ENCODE measurements around the gene C5. TPM values are rescaled to one million over a fixed set of nuclear protein-coding genes. Genes with fewer than 3 reads are reported as not detected.
A peak's percentile ranks its signal among the peaks of the same experiment; 100 is the strongest.

C5 gene
- total RNA-seq, 2 experiments from 2014 or later: 3.8 to 7.9 TPM

GRCh38 chr9:121071756-121072421, 21.8 kb upstream of the C5 start:
- H3K9me2 ChIP-seq (ENCODE audit: insufficient read depth, low read length): no peaks in the 10 kb centered on the region
- DNase-seq (ENCODE audit: low spot score): peak; percentile 95
- POLR2A ChIA-PET: interaction anchor here (0.6 to 2.4 kb wide), 15 partner anchors 11 to 873 kb away, joined by 3 to 10 read pairs (median 3); no protein-coding TSS in a partner anchor
- CTCF ChIA-PET (ENCODE audit: unreplicated experiment): interaction anchor here (0.9 kb wide), 1 partner anchor 11 kb away, joined by 3 read pairs; no protein-coding TSS in a partner anchor
- H3K4me2 ChIP-seq (ENCODE audit: low read length): peak overlapping the region; percentile 84
- intact Hi-C loops (cut with micrococcal nuclease; ENCODE audit: unreplicated experiment): loop anchor here (1.0 to 10.0 kb wide), 7 partner anchors 10 to 873 kb away; partner anchors contain the start of genes PHF19 and RAB14
- H3K36me3 ChIP-seq (ENCODE audit: insufficient read depth, low read length): peaks cover 35% of the 10 kb centered on the region
- BruUV-seq (replicated peaks): no TSS peak
- H3K9me3 ChIP-seq (ENCODE audit: low read length): peaks cover 34% of the 10 kb centered on the region
- peak overlapping the region; percentile 63 for H3K4me3 ChIP-seq (ENCODE audit: low read depth, low read length, poor library complexity, severe bottlenecking)
- no peaks in the 10 kb centered on the region; the same call in 1 of the 2 replicates for H4K20me1 ChIP-seq (ENCODE audit: insufficient read depth, low read length)
- H3K27ac ChIP-seq (ENCODE audit: low read depth, low read length, poor library complexity, severe bottlenecking): peak overlapping the region; percentile 99
- no peak for TF ChIP-seq EZH2phosphoT487 (IDR thresholded peaks at IDR 0.05; ENCODE audit: borderline replicate concordance, low read depth, low read length)
- peak; percentile 72 for TF ChIP-seq CTCF (conservative IDR thresholded peaks at IDR 0.05; ENCODE audit: low read length)
- peak overlapping the region; percentile 56; the same call in 1 of the 2 replicates for H2AFZ ChIP-seq (ENCODE audit: low read length)
- H3K79me2 ChIP-seq (ENCODE audit: insufficient read depth, low read depth, low read length): peaks cover 29% of the 10 kb centered on the region
- peaks cover 61% of the 10 kb centered on the region for H3K4me1 ChIP-seq (ENCODE audit: insufficient read depth, low read length, poor library complexity, severe bottlenecking)

GRCh38 chr9:121071370-121071755, 21.3 kb upstream of the C5 start:
- ChIA-PET CTCF (ENCODE audit: unreplicated experiment) (interaction anchor here (0.9 kb wide), 1 partner anchor 11 kb away, joined by 3 read pairs; no protein-coding TSS in a partner anchor), POLR2A (interaction anchor here (0.7 to 2.4 kb wide), 12 partner anchors 11 to 874 kb away, joined by 3 to 10 read pairs (median 3); no protein-coding TSS in a partner anchor)
- Histone ChIP-seq H3K9me3 (ENCODE audit: low read length) (peaks cover 34% of the 10 kb centered on the region), H3K4me3 (ENCODE audit: low read depth, low read length, poor library complexity, severe bottlenecking) (peak overlapping the region; percentile 63), H3K27ac (ENCODE audit: low read depth, low read length, poor library complexity, severe bottlenecking) (peak overlapping the region; percentile 99), H3K9me2 (ENCODE audit: insufficient read depth, low read length) (no peaks in the 10 kb centered on the region), H3K36me3 (ENCODE audit: insufficient read depth, low read length) (peaks cover 32% of the 10 kb centered on the region), H2AFZ (ENCODE audit: low read length) (peak overlapping the region; percentile 56; the same call in 1 of the 2 replicates), H3K4me2 (ENCODE audit: low read length) (peak overlapping the region; percentile 84), H3K4me1 (ENCODE audit: insufficient read depth, low read length, poor library complexity, severe bottlenecking) (peaks cover 56% of the 10 kb centered on the region), H3K79me2 (ENCODE audit: insufficient read depth, low read depth, low read length) (peaks cover 24% of the 10 kb centered on the region), H4K20me1 (ENCODE audit: insufficient read depth, low read length) (no peaks in the 10 kb centered on the region; the same call in 1 of the 2 replicates)
- no peak for DNase-seq (ENCODE audit: low spot score)
- no peak for TF ChIP-seq EZH2phosphoT487 (IDR thresholded peaks at IDR 0.05; ENCODE audit: borderline replicate concordance, low read depth, low read length)
- no peak for TF ChIP-seq CTCF (conservative IDR thresholded peaks at IDR 0.05; ENCODE audit: low read length)
- TSS peak; percentile 43 for BruUV-seq (replicated peaks)
- intact Hi-C loops (cut with micrococcal nuclease; ENCODE audit: unreplicated experiment): loop anchor here (5.0 to 10.0 kb wide), 3 partner anchors 89 to 873 kb away; no protein-coding TSS in a partner anchor
